ACHN (cell line): ENCODE measurements around the gene RAI1.

ENCODE experiments used
- DNase-seq: peaks from one replicate; pipeline ENCODE4 v3.0.0-alpha.2; 2015
- in situ Hi-C: cut with HindIII; loops from 2 replicates; pipeline ENCODE4 v1.10.0; 2017; ENCODE audit warnings: low sequenced_read_pairs, low pct_ligation_motif_present, low pct_unique_long_range_greater_than_20kb

Gene RAI1

DNA sequence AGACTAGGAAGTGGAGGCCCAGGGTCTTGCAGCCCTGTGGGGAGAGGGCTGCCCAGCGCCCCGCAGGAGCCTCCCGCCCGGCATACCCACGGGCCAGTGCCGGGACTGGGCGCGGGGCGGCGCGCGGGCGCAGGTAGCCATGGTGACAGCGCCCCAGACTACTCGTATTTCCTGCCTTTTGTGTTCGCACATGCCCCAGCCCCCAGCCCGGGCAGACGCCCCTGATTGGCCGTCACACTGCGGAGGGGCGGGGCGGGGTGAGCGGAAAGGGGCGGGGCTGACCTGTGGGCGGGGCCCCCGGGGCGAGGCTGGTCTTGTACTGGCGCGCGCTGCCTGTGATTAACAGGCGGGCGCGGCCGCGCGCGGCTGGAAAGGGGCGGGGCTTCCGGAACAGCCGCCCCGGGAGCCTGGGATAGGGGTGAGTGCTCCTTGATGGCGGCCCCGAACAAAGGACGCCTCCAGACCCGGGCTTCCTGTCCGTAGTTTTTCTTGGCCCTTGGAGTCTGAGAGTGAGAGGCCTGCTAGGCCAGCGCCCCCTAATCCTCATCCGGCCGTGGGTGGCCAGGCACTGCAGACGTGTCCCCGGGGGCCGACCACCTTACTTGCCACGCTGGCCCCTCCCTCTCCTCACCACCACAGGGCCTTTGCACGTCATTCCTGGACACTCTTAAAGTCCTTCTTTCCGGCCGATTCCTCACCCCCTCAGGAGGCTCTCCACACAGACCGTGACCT, 71.0 kb downstream of the RAI1 start:
- in situ Hi-C loops = no loop called here
- DNase-seq = peak; percentile 94

DNA sequence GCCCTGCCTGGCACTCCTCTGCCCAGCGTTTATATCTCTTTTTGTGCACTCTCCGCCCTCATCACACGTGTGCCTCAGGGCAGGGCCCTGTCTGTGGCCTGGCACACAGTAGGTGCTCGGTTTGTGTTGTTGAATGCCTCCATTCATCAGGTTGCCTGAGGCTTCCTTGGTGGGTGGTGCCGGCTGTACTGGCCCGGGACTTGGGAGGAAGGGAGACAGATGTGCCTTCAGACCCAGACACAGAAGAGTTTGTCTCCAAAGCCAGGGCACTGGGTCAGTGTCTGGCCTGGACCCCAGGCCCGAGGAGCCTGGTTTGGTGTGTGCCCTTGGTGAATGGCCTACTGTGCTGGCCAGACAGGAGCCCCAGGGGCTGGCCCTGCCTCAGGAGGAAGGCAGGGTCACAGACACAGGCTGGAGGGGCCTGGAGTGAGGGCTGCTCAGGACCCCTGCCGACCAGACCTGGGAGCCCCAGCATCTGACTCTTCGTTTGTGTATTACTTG, 71.6 kb downstream of the RAI1 start:
- in situ Hi-C loops = no loop called here
- no peak for DNase-seq

DNA sequence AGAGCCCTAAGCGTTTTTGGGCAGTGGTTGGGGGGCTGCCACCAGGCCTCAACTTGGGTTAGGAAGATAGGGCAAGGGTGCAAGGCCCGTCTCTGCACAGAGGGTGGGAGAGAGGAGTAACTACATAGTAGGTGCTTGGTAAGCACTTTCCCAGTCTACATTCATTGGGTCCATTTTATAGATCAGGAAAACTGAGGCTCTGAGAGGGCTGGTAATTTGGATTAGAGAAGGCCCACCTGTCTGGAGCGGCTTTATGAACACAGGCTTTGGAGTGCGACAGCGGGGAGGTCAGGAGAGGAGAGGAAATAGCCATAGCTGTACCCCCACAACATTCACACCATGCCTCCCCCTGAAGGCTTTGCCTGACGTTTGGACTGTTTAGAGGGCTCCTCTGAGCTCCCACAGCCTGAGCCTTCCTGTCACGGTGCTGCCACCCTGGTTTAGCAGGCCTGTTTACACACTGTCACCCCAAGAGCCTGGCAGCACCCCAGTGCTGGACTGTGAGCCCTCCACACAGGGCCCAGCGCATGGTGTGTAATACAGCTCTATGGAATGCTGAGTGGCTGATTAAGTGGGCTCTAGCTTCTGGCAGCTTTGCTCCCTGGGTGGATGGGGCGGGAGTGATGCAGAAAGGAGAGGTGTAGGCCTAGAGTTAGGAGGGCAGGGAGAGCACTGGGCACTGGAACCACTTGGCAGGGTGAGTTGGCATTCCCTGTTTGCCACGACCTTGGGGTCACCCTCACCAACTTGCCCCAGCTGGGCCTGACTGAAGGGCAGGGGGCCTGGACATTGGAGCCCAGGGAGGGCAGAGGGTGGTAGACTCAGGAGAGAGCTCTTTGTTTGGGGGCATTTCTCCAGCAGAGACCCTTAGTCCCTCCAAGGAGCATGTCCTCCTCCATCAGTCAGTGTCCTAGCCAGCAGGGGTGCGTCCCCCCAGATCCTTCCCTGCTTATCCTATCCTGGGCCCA, 73.7 kb downstream of the RAI1 start:
- no peak for DNase-seq
- in situ Hi-C loops = no loop called here

DNA sequence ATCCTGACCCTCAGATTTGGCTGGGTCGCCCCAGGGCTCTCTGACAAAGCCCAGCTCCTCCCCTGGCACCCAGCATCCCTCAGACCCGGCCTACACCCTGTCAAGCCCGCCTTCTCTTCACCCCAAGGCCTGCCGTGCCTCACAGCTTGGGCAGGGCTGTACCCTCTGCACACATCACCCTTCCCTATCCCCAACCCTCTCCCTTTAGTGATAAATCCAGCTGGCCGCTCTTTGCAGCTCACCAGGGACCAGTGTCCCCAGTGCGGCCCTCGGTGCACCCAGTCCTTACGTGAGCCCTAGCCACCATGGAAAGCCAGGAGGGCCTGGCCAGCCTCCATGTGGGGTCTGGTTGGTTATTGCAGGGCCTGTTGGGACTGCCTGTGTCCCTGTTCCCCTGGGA, 74.5 kb downstream of the RAI1 start:
- in situ Hi-C loops = no loop called here

DNA sequence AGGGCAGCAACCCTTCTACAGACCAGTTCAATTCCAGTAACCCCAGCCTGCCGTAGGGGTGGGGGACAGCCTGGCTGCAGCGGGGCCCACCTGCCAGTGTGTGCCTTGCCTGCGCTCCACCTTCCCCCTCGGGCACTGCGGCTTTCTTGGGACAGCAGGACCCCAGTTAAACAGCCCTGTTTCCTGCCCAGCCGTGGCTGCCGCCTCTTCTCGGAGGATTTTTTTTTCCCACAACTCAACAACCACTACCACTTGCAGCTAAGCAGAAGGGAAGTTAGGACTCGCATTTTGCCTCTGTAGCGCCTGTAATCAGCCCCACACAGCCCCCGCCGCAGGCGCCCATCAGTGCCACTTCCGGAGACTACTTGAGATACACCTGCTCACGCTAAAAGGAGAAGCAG, 76.1 kb downstream of the RAI1 start:
- no peak for DNase-seq
- in situ Hi-C loops = no loop called here

More for the DNA sequence above, 74.5 kb downstream of the RAI1 start:
- DNase-seq = no peak

DNA sequence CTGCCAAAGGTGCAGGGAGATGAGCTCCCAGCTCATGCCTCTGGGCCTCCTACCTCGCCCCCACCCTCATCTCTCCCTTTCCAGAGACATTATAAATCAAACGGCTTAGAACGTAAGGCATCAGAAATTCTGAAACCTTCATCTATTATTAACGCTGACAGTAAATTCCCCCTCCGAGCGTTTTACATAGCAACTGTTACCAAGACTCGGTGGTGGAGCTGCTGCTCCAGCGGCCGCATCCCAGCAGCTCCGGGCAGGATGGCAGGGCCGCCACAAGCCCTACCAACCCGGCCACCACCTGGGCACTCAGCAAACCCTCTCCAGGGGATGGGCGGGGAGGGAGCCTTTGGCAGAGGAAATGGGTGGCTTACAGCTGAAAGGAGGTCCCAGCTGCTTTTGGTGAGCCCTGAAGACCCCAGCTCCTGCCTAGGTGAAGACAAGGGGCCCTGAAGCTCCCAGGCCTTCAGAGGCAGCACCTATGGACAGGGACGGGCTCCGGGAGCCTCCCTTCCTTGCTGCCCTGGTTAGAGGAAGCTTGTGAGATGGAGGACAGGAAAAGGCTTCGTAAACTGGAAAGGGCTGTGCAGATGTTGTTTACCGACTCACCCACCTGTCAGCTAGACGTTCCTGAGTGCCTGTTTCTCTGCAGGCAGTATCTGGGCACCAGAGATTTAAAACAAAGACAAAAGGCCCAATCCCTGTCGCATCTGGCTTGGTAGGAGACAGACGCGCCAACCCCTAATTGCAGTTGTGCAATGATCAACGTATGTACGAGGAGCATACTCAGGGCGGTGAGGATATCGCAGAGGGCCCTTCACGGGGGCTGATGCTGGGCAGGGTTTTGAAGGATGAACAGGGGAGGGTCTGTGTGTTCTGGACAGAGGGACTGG, 76.9 kb downstream of the RAI1 start:
- in situ Hi-C loops = no loop called here

DNA sequence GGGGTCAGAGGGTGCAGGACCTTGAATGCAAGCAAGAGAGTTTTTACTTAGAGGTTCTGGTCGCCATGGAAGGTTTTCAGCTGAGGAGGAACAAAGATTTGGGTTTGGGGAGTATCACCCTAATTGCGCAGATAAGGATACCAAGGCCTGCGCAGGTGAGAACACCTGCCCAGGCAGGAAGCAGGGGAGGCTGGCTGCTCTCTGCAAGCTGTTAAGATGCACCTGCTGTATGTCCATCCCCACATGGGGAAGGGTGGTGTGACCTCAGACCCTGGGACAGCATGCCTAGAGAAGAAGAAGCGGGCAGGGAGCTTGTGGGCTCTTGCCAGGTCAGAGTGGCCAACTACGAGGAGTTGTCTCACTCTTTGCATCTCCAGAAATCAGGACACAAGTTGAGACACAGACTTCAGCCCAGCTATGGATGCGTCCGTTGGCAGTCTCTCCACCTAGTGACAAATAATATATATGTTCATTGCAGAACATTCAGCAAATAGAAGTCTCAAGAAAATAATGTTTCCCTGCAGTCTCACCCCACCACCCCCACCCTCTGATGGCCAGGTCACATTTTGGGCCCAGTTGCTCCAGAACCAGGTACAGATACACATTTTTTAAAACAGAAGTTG, 77.8 kb downstream of the RAI1 start:
- in situ Hi-C loops = no loop called here
- DNase-seq = no peak

More for the DNA sequence above, 76.9 kb downstream of the RAI1 start:
- no peak for DNase-seq

DNA sequence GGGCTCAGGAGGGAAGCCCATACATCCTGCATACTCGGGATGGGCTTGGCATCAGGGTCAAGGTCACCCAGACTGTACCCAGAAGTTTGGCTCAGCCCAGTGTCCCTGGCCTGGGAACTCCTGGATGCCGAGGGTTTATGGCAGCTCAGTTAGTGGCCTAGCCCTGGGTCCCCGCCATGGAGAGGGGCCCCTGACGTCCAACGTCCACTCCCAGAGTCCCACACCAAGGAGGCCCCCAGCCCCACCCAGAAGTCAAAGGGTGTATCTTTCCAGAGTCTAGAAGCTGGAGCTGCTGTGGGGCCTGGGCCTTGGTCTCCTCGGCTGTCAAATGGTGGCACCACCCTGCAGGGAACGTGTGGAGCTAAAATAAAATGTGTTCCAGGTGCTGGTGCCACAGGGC, 79.1 kb downstream of the RAI1 start:
- in situ Hi-C loops = no loop called here
- DNase-seq = no peak

DNA sequence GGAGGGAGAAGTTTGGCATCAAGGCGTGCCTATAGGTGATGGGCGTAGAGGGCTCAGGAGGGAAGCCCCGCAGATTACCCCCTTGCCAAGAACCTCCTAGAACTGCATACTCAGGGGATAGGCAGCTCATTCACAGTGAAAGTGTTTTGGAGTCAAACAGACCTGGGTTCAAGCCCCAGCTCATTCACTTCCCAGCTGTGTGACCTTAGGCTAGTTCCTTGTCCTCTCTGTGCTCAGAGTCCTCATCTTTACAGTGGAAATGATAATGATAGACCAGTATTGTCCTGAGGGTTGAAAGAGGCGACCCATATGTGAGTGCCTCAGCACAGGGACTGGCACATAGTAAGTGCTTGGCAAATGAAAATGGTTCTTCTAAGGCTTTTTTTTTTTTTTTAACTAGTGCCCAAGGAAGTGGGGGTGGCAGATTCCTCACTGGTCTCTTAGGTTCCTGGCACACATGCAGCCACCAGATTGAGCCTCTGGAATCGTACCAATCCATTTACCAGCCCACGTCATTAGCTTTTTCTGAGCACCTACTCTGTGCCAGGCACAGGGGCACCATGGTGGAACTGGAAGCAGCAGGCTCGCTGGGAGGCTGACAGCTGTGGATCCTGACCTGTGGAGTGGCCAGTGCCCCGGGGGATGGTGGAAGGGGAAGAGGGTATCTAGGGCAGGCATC, 79.8 kb downstream of the RAI1 start:
- in situ Hi-C loops = no loop called here
- DNase-seq = no peak

DNA sequence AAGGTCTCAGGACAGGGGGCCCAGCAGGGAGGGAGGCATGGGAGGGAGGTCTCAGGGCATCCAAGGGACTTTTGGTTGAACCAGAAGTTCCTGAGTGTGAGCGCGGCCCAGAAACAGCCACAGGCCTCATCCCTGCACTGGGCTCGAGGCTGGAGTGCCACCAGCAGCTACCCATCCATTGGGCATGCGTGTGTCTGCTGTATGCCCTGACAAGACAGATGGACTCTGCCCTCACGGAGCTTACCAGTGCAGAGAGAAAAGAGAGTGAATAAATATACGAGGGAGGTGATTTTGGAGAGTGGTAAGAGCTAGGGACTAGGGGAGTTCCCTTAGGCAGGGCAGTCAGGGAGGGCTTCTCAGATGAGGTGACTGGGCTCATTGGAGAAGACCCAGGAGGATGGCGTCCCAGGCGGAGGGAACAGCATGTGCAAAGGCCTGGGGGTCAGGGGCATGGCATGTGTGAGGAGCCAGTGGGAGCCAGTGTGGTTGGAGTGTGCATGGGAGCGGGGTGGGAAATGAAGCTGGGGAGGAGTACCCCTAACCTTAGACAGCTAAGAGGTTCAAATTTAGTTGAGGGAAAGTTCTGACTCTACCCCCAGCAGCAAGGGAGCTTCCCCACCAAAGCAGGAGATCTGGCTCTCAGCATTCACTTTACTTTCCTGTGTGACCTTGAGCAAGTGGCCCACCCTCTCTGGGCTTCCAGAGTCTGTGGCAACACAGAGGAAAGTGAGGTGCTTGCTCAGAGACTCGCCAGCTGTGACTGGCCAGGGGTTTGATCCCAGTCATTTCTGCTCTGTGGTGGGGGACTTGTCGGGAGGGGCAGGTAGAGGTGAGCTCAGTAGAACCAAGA, 80.9 kb downstream of the RAI1 start:
- no peak for DNase-seq
- in situ Hi-C loops = no loop called here

DNA sequence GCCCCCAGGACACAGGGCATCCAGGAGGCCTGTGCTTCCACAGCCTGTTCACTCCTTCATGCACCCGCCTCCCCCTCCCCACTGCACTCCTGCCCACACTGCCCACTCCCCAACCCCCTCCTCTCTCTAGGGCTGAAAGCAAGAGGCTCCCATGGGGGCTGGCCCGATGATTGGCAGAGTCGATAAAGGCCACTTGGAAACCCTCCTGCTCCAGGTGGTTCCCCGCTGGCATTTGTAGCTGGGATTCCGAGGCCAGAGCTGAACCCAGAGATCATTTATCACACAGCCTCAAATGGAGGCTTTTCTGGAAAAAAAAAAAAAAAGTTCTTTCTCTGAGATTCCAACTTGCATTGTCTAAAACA, 81.5 kb downstream of the RAI1 start:
- DNase-seq = no peak
- in situ Hi-C loops = no loop called here

DNA sequence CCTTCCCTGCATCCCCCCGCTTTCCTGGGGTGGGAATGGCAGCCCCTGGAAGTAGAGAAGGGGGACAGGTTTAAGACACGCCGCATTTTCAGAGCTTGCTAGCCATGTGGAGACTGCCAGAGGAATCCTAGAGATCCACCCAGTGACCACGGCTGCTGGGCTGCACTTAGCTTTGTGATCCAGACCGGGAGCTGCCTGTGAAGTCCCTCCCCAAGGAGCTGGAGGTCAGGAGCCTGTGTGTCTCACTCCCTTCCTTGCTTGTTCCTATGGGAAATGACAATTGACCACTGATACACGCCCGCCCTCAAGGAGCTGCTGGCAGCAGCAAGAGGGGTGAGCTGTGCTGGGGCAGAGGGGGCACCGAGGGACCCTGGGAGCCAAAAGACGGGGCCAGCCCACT, 81.9 kb downstream of the RAI1 start:
- in situ Hi-C loops = no loop called here
- DNase-seq = no peak

DNA sequence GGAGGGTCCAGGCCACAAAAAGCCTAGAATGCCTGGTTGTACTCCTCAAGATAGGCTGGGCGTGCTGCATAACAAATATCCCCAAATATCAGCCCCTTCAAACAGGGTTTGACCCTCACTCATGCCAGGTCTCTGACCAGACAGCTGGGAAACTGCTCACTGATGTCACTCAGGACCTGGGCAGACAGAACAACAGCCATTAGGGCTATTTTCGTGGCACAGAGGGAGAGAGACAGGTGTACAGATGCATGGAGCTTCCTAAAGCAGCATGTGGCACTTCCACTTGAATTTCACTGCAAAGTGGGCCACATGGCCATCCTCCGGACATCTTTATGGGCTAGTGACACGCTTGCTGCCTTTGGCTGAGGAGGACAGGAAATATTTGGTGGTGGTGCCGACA, 82.5 kb downstream of the RAI1 start:
- in situ Hi-C loops = no loop called here
- no peak for DNase-seq

DNA sequence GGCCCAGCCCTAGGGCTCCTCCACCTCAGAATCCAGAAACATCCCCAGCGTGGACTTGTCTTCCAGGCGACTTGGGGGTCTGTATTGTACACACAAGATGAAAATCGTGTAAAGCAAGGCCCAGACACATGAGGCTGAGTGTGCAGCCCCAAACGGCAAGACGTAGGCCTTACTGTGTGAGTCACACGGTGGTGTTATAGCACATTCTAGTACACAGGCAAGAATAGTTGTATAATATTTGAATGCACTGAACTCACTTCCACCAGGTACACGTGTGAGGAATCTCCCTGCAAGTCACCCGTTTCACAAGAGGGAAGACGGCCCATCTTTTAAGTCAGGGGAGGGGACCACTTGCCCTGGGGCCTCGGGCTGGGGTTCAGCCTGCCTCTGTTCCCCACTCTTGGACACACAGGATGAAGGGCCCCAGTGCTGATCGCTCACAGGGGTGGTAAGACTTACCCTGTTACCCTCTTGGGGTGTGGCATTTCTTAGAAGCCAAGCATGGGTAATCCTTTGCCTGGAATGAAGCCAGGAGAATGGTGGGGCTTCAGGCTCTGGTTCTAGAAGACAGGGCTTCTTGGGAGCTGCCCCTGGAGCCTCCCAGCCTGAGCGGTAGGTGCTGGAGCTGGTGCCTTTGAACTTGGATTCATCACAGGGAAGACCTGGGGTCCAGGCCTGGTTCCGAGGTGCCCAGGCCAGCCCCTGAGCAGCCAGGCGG, 84.3 kb downstream of the RAI1 start:
- in situ Hi-C loops = no loop called here
- DNase-seq = no peak

DNA sequence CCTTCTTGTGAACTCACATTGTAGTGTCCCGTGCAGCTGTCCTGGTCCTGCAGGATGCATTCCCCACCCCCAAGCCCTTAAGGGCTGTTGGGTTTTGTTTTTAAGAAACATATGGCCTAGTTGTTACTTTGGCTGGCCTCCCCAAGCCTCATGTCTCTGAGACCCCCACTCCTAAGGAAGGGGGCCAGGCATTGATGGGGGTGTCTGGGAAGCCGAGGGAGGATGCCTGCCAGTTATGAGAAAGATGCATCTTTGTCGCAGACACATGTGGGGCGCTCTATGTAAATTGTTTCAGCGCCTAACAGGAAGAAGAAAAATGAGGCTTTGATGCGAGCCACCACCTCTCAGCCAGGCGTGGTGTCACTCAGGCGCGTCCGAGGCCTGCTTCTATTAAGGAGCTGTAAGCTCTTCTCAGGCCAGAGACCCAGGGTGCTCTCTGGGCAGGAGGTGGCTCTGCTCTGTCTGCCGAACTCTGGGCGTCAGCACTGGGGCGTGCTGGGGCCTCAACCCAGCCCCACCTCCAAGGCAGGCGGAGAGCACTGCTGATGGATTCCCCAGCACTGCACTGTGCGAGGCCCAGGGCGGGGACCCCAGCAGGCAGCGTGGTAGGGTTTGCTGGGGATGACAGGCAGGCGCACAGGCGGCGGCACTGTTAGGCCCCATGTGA, 85.0 kb downstream of the RAI1 start:
- no peak for DNase-seq
- in situ Hi-C loops = no loop called here

DNA sequence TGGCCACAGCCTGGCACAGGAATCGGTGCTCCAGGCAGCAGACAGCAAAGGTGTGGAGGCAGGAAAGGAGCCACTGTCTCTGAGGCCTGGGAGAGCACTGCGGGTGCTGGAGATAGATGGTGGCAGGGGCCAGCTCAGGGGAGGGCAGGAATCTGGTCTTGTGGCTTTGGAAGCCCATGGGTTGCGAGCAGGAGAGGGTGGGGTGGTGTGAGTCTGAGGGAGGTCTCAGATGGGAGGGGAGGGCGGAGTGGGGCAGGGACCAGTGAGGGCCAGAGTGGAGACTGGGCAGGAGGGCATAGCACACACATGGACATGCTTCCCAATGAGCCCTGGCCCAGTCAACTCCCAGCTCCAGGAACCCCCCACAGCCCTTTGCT, 85.5 kb downstream of the RAI1 start:
- DNase-seq = no peak
- in situ Hi-C loops = no loop called here
